HFFc6 (cell line): ENCODE measurements around the gene ACACB. TPM values are rescaled to one million over a fixed set of nuclear protein-coding genes. Genes with fewer than 3 reads are reported as not detected.

Source experiments
- DNase-seq: peaks from one replicate; pipeline ENCODE4 v3.0.0-alpha.2; 2018
- H3K27ac Mint-ChIP-seq: 2 replicates; pipeline ENCODE4 v1.8.0; 2020; ENCODE audit warnings: mild to moderate bottlenecking, mixed read lengths
- H3K27me3 Mint-ChIP-seq: 2 replicates; pipeline ENCODE4 v1.8.0; 2021; ENCODE audit warnings: mild to moderate bottlenecking, moderate library complexity, mixed read lengths; ENCODE audit not compliant: insufficient read depth
- H3K36me3 Mint-ChIP-seq: 2 replicates; pipeline ENCODE4 v1.8.0; 2021; ENCODE audit warnings: low read depth, mixed read lengths
- H3K4me1 Mint-ChIP-seq: 2 replicates; pipeline ENCODE4 v1.8.0; 2020; ENCODE audit warnings: low read depth, mixed read lengths
- H3K4me3 Mint-ChIP-seq: 2 replicates; pipeline ENCODE4 v1.8.0; 2020; ENCODE audit warnings: mild to moderate bottlenecking, moderate library complexity, mixed read lengths
- H3K9me3 Mint-ChIP-seq: 2 replicates; pipeline ENCODE4 v1.8.0; 2020; ENCODE audit warnings: mild to moderate bottlenecking, mixed read lengths
- total RNA-seq, 6 experiments: library from RNA; stranded (reverse); fragmentation: NEBNext Ultra II Directional; extraction: Animal tissue kit (Norgen Biotek cat#: 25700); gene quantifications; 2 replicates in 1 of 6; 3 replicates in 5 of 6; pipeline ENCODE4 v1.2.3, GENCODE V29; 2021
- TF ChIP-seq, protein P1 (sequence below): fragments of 200-600 bp; sonication (generic); IDR thresholded peaks from 2 replicates; pipeline ENCODE4 v1.5.0; 2021; ENCODE audit warnings: antibody characterized with exemption, mild to moderate bottlenecking

ACACB gene
- total RNA-seq, 6 experiments from 2014 or later: 1.0 to 2.1 (median 1.3) TPM

DNA sequence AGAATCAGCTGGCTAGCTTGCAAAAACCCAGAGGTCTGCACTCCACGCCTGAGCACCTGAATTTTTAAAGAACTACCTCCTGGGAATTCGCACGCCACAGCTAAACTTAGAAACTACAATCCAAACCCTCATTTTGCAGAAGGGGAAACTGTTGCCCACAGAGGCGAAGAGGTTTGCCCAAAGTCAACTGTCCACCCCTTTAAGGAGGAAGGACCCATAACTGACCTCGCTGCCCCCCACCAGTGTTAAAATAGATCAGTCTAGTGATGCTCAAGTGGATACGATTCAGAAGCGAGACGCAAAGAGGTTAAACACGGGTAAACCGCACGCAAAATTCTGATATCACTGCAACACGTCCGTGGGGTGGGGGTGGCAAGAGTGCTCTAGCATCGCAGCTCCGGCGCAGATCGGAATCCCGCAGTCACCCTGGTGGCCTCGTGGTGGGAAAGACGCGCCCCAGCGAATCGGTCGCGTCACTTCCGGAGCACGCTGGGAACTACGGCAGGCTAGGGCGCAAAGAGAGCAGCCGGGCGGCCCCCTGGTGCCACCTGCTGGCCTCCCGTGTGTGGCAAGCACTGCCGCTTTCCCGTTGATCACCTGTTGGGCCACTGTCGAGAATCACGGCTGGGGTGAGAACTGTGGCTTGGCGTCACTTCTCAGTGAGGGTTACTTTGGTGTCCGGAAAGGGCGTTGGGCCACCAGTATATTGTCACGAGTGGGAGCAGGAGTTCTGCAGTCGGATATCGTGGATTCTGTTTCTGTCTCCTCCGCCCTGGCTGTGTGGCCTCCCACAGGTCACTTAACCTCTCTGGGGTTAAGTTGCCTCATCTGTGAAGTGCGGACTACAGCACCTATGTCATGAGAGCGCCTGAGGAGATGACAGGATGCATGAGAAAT, 23.1 kb upstream of the ACACB start, which contains the start of gene ALKBH2:
ALKBH2 (minus strand) TSS at position 451 of the 897 bp plus-strand sequence. CDS start 686 bp downstream, outside the sequence.
- peak; percentile 88 for DNase-seq
- H3K4me1 Mint-ChIP-seq: peaks cover 33% of the 10 kb centered on the region
- TF ChIP-seq, protein P1, sequence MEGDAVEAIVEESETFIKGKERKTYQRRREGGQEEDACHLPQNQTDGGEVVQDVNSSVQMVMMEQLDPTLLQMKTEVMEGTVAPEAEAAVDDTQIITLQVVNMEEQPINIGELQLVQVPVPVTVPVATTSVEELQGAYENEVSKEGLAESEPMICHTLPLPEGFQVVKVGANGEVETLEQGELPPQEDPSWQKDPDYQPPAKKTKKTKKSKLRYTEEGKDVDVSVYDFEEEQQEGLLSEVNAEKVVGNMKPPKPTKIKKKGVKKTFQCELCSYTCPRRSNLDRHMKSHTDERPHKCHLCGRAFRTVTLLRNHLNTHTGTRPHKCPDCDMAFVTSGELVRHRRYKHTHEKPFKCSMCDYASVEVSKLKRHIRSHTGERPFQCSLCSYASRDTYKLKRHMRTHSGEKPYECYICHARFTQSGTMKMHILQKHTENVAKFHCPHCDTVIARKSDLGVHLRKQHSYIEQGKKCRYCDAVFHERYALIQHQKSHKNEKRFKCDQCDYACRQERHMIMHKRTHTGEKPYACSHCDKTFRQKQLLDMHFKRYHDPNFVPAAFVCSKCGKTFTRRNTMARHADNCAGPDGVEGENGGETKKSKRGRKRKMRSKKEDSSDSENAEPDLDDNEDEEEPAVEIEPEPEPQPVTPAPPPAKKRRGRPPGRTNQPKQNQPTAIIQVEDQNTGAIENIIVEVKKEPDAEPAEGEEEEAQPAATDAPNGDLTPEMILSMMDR: peak; percentile 98
- H3K27ac Mint-ChIP-seq: peak within 1 kb of the TSS; percentile 91
- H3K27me3 Mint-ChIP-seq: no peaks in the 10 kb centered on the region; the same call in none of the 2 replicates
- peak within 1 kb of the TSS; percentile 91 for H3K4me3 Mint-ChIP-seq
- H3K9me3 Mint-ChIP-seq: no peaks in the 10 kb centered on the region
- peaks cover 13% of the 10 kb centered on the region for H3K36me3 Mint-ChIP-seq

DNA sequence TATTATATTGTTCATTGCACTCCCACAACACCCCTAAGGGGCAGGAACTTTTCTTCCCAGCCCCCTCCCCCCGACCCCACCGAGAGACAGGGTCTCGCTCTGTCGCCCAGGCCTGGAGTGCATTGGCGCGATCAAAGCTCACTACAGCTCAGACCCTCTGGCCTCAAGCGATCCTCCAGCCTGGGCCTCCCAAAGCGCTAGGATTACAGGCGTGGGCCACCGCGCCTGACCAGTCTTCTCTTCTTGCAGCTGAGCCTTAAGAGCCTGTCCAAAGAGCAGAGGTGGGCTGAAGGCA, 19.3 kb upstream of the ACACB start:
- Mint-ChIP-seq H3K4me1 (peaks cover 46% of the 10 kb centered on the region), H3K4me3 (peak overlapping the region; percentile 89), H3K9me3 (no peaks in the 10 kb centered on the region), H3K27ac (no peak overlapping the region), H3K27me3 (no peaks in the 10 kb centered on the region; the same call in 1 of the 2 replicates), H3K36me3 (peaks cover 16% of the 10 kb centered on the region)
- DNase-seq: no peak
- TF ChIP-seq, protein P1: no peak

DNA sequence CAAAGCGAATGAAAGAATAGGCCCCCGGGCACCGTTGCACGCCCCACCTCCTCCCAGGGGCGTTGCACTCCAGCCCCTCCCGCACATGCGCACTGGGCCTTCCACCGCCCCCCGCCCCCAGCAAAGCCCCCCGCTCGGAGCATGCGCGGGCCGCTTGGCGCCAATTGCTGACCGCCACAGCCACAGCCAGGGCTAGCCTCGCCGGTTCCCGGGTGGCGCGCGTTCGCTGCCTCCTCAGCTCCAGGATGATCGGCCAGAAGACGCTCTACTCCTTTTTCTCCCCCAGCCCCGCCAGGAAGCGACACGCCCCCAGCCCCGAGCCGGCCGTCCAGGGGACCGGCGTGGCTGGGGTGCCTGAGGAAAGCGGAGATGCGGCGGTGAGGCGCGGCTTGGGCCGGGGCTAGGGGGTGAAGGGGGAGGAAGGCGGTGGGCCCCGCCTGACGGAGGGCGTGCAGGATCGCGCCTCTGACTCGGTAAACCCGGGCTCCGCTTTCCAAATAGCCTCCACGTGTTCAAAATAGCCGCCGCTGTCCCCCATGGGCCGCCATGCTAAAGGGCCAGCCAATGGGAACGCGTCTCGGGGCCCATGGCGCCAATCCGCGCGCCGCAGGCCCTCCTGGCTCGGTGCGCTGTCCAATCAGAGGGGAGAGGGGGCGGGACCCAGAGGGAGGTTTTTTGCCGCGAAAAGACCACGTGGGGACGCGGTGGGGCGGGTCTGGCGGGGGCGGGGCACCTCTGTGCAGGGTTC, 18.8 kb upstream of the ACACB start, which contains the start of gene UNG:
UNG (plus strand) TSS at position 163 of the 748 bp plus-strand sequence; CDS start at position 246, 83 bp downstream.
- Mint-ChIP-seq H3K36me3 (peaks cover 10% of the 10 kb centered on the region), H3K4me3 (peak within 1 kb of the TSS; percentile 89), H3K27ac (peak within 1 kb of the TSS; percentile 81), H3K4me1 (peaks cover 41% of the 10 kb centered on the region), H3K27me3 (no peaks in the 10 kb centered on the region; the same call in 1 of the 2 replicates), H3K9me3 (no peaks in the 10 kb centered on the region)
- DNase-seq: peak; percentile 91
- TF ChIP-seq, protein P1: 0 out of 2 replicates have a peak, but pooled peaks have one; percentile 5

DNA sequence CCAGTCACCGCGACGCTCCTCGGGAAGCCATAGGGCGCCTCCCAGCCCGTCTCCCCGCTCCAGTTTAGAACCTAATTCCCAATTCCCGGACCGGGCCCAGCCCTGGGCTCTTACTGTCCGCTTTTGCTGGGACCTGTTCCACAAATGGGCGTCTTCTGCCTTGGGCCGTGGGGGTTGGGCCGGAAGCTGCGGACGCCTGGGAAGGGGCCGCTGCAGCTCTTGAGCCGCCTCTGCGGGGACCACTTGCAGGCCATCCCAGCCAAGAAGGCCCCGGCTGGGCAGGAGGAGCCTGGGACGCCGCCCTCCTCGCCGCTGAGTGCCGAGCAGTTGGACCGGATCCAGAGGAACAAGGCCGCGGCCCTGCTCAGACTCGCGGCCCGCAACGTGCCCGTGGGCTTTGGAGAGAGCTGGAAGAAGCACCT, 18.2 kb upstream of the ACACB start:
- H3K9me3 Mint-ChIP-seq: no peaks in the 10 kb centered on the region
- DNase-seq: peak; percentile 43
- H3K27me3 Mint-ChIP-seq: no peaks in the 10 kb centered on the region; the same call in 1 of the 2 replicates
- H3K4me1 Mint-ChIP-seq: peaks cover 35% of the 10 kb centered on the region
- TF ChIP-seq, protein P1: no peak
- H3K4me3 Mint-ChIP-seq: peak overlapping the region; percentile 89
- peak overlapping the region; percentile 81 for H3K27ac Mint-ChIP-seq
- H3K36me3 Mint-ChIP-seq: peaks cover 9% of the 10 kb centered on the region

DNA sequence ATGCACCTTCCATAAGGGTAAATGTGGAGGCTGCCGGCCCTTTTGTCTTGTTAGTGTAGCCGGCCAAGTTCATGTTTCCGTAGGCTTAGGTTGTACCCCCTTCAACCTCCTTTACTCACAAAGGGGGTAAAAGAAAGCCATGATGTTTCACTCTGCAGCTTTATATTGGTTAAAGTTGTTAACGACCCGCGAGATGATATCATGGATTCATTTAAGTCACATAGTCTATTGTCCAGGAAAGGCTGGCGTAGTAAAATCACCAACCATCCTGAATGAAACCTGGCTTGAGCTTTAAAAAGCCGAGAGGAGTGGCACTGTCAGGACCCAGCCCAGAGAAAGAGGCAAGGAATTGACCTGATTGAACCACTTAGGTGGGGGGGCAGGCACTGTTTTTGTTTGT, 17.7 kb upstream of the ACACB start:
- TF ChIP-seq, protein P1: no peak
- Mint-ChIP-seq H3K4me3 (peak overlapping the region; percentile 89), H3K27ac (peak overlapping the region; percentile 81), H3K4me1 (peaks cover 30% of the 10 kb centered on the region), H3K9me3 (no peaks in the 10 kb centered on the region), H3K27me3 (no peaks in the 10 kb centered on the region; the same call in 1 of the 2 replicates), H3K36me3 (peaks cover 9% of the 10 kb centered on the region)
- no peak for DNase-seq
